Parathyroid adenoma (tissue), 2 donors: ENCODE data around the gene CBARP.

Experiments used
- H2AFZ ChIP-seq: fragments of 300-600 bp; sonication (generic); one replicate; pipeline ENCODE4 v1.7.0; 2017; ENCODE audit warnings: antibody characterized with exemption, mild to moderate bottlenecking
- H3K27ac ChIP-seq: fragments of 300-600 bp; sonication (generic); one replicate; pipeline ENCODE4 v1.7.0; 2017
- H3K27me3 ChIP-seq: fragments of 300-600 bp; sonication (generic); one replicate; pipeline ENCODE4 v1.7.0; 2017; ENCODE audit warnings: low read length; ENCODE audit not compliant: control insufficient read depth, insufficient read depth
- H3K36me3 ChIP-seq: fragments of 300-600 bp; sonication (generic); one replicate; pipeline ENCODE4 v1.7.0; 2017; ENCODE audit warnings: low read length; ENCODE audit not compliant: control insufficient read depth, insufficient read depth
- H3K4me1 ChIP-seq: fragments of 300-600 bp; sonication (generic); one replicate; pipeline ENCODE4 v1.7.0; 2017; ENCODE audit warnings: control low read depth
- H3K4me2 ChIP-seq: fragments of 300-600 bp; sonication (generic); one replicate; pipeline ENCODE4 v1.7.0; 2017; ENCODE audit warnings: low read length
- H3K4me3 ChIP-seq: fragments of 300-600 bp; sonication (generic); one replicate; pipeline ENCODE4 v1.7.0; 2017; ENCODE audit warnings: low read depth, low read length
- H3K79me2 ChIP-seq: fragments of 300-600 bp; sonication (generic); one replicate; pipeline ENCODE4 v1.7.0; 2017; ENCODE audit warnings: control low read depth
- H3K9ac ChIP-seq: fragments of 300-600 bp; sonication (generic); one replicate; pipeline ENCODE4 v1.7.0; 2017; ENCODE audit warnings: mild to moderate bottlenecking
- H3K9me3 ChIP-seq: fragments of 300-600 bp; sonication (generic); one replicate; pipeline ENCODE4 v1.7.0; 2017; ENCODE audit warnings: low read length; ENCODE audit not compliant: control insufficient read depth
- CTCF ChIP-seq: fragments of 300-600 bp; sonication (generic); IDR thresholded peaks from one replicate; pipeline ENCODE4 v1.7.0; 2017; ENCODE audit warnings: antibody characterized with exemption, mild to moderate bottlenecking
- donor health status: primary hyperparathyroidism.

CBARP gene

GRCh38 chr19:1241417-1242095 lies 3.8 kb upstream of the CBARP start, which contains the start of gene ATP5F1D:
Gene ATP5F1D (plus strand): TSS chr19:1241751. CDS start chr19:1241851, 100 bp downstream.
- Histone ChIP-seq H3K36me3 (no peaks in the 10 kb centered on the region), H3K27ac (peak within 1 kb of the TSS; percentile 63), H3K27me3 (no peaks in the 10 kb centered on the region), H3K4me2 (peak within 1 kb of the TSS; percentile 79), H3K9ac (peak within 1 kb of the TSS; percentile 69), H3K79me2 (no peaks in the 10 kb centered on the region), H3K4me1 (peaks cover 35% of the 10 kb centered on the region), H3K9me3 (no peaks in the 10 kb centered on the region), H3K4me3 (peak within 1 kb of the TSS; percentile 85), H2AFZ (peak within 1 kb of the TSS; percentile 80)
- no peak for TF ChIP-seq CTCF

- no peak for TF ChIP-seq CTCF
- Histone ChIP-seq H3K4me3 (peak overlapping the region; percentile 85), H2AFZ (peak overlapping the region; percentile 80), H3K27me3 (no peaks in the 10 kb centered on the region), H3K36me3 (no peaks in the 10 kb centered on the region), H3K27ac (no peak overlapping the region), H3K79me2 (no peaks in the 10 kb centered on the region), H3K9ac (no peak overlapping the region), H3K9me3 (no peaks in the 10 kb centered on the region), H3K4me2 (peak overlapping the region; percentile 79), H3K4me1 (peaks cover 30% of the 10 kb centered on the region)
Observed at GRCh38 chr19:1240925-1241324, 3.1 kb upstream of the CBARP start.

- Histone ChIP-seq H2AFZ (peak overlapping the region; percentile 80), H3K79me2 (no peaks in the 10 kb centered on the region), H3K27ac (peak overlapping the region; percentile 72), H3K36me3 (no peaks in the 10 kb centered on the region), H3K4me3 (no peak overlapping the region), H3K4me1 (peaks cover 26% of the 10 kb centered on the region), H3K9me3 (no peaks in the 10 kb centered on the region), H3K27me3 (no peaks in the 10 kb centered on the region), H3K4me2 (peak overlapping the region; percentile 55), H3K9ac (no peak overlapping the region)
- peak; percentile 81 for TF ChIP-seq CTCF
Observed at GRCh38 chr19:1239796-1240737, 2.3 kb upstream of the CBARP start.

- no peaks in the 10 kb centered on the region for H3K27me3 ChIP-seq
- no peaks in the 10 kb centered on the region for H3K9me3 ChIP-seq
- no peaks in the 10 kb centered on the region for H3K79me2 ChIP-seq
- H3K4me2 ChIP-seq, result no peak overlapping the region
- H2AFZ ChIP-seq, result no peak overlapping the region
- no peaks in the 10 kb centered on the region for H3K36me3 ChIP-seq
- TF ChIP-seq CTCF, result no peak
- H3K4me3 ChIP-seq, result no peak overlapping the region
- peaks cover 21% of the 10 kb centered on the region for H3K4me1 ChIP-seq
- no peak overlapping the region for H3K9ac ChIP-seq
- H3K27ac ChIP-seq, result no peak overlapping the region
Observed at GRCh38 chr19:1239420-1239795, 1.6 kb upstream of the CBARP start.
